Heart left ventricle (tissue), 16 donors: Measurements from ENCODE around the gene TRPM7. TPM values are rescaled to one million over a fixed set of nuclear protein-coding genes. Genes with fewer than 3 reads are reported as not detected.
"Not testable (repeated sequence)": the region's sequence is repeated elsewhere in the genome, so short reads cannot be mapped to it uniquely, and the experiment has no call there.

Experiments used
- ATAC-seq, 4 donors: fragments of 200-7000 bp; cut with Tn5 transposase; one replicate each; pipeline ENCODE4 v1.9.1; 2020 to 2022; ENCODE audit warnings: moderate library complexity in 4 of 4, mild to moderate bottlenecking in 3 of 4, moderate number of reproducible peaks in 1 of 4
- DNase-seq, 5 donors: peaks; one replicate each; pipeline ENCODE4 v3.0.0-alpha.2; 2020
- H3K27ac ChIP-seq, 12 donors: fragments of 200-600 bp; sonication (generic) in 4 of 12; one replicate each; pipeline versions ENCODE4 v1.5.0 to v1.8.0; 2016 to 2022; ENCODE audit warnings: mild to moderate bottlenecking in 2 of 12
- H3K27me3 ChIP-seq, 9 donors: fragments of 200-600 bp; sonication (generic) in 2 of 9; one replicate each; pipeline versions ENCODE4 v1.5.1 to v1.8.0; 2016 to 2022; ENCODE audit warnings: mild to moderate bottlenecking in 3 of 9
- H3K36me3 ChIP-seq, 9 donors: fragments of 200-600 bp; sonication (generic) in 2 of 9; one replicate each; pipeline versions ENCODE4 v1.5.0 to v1.8.0; 2018 to 2022; ENCODE audit warnings: mild to moderate bottlenecking in 2 of 9
- H3K4me1 ChIP-seq, 12 donors: fragments of 200-600 bp; sonication (generic) in 4 of 12; one replicate each; pipeline versions ENCODE4 v1.5.0 to v1.8.0; 2016 to 2022; ENCODE audit warnings: mild to moderate bottlenecking in 3 of 12
- H3K4me3 ChIP-seq, 12 donors: fragments of 200-600 bp; sonication (generic) in 4 of 12; one replicate each; pipeline versions ENCODE4 v1.5.0 to v1.8.0; 2017 to 2022; ENCODE audit warnings: mild to moderate bottlenecking in 9 of 12, moderate library complexity in 4 of 12
- H3K9me3 ChIP-seq, 12 donors: fragments of 200-600 bp; sonication (generic) in 4 of 12; one replicate each; pipeline versions ENCODE4 v1.5.0 to v1.8.0; 2016 to 2022; ENCODE audit warnings: mild to moderate bottlenecking in 1 of 12
- CTCF ChIP-seq, 12 donors: fragments of 200-600 bp; sonication (generic) in 4 of 12; IDR thresholded peaks; one replicate each; pipeline versions ENCODE4 v1.5.0 to v1.8.0; 2018 to 2022; ENCODE audit warnings: antibody characterized with exemption in 12 of 12, mild to moderate bottlenecking in 5 of 12
- POLR2A ChIP-seq, 2 donors: fragments of 450-650 bp; IDR thresholded peaks; one replicate each; pipeline ENCODE4 v1.6.1; 2017; ENCODE audit warnings: antibody characterized with exemption in 2 of 2, mild to moderate bottlenecking in 2 of 2, moderate library complexity in 2 of 2
- WGBS, 4 donors: extraction: QIAGEN DNeasy Blood & Tissue Kit in 2 of 4; methylation state at CpG; one replicate each; pipeline versions ENCODE4 v1.1.5 to v1.1.7; 2013 to 2018; 5-methylcytosine and 5-hydroxymethylcytosine counted together
- intact Hi-C, 10 donors: fragments of 100-400 bp; cut with DNase I; formaldehyde crosslinking; loops; one replicate each; pipeline versions ENCODE4 v1.11.1 to v1.14.2; 2022
- polyA plus RNA-seq, 2 donors: library from polyadenylated mRNA; stranded (reverse); fragments of 200-250 nt; gene quantifications; one replicate each; pipeline ENCODE4 v1.2.3, GENCODE V29; 2013
- total RNA-seq, 9 donors: library from RNA; depleted of rRNA in 2 of 9; stranded (reverse); fragments of >200 nt in 2 of 9; fragmentation: NEBNext Ultra II Directional in 3 of 9; extraction: Animal tissue kit (Norgen Biotek cat#: 25700) in 3 of 9; gene quantifications; one replicate each; pipeline versions ENCODE4 v1.1.0 to v1.2.4, GENCODE V29; 2016 to 2023
- donor health status: ischemic (EF 13 %, LVEDD 7.1; RV severe dilation, severe dysfunction).
- donor health status: healthy with polysubstance abuse.
- donor health status: DM: no; HTN: yes; CAD: no.
- donor health status: DM: no; HTN: no; CAD: no.
- donor health status: ischemic (EF 25% LVEDD 6.9; RV normal size, moderate dysfunction).
- donor health status: ischemic (EF 25% LVEDD 5.7; RV mildly dilated, moderate dysfunction).
- donor health status: healthy.
- donor health status: DM: yes; HTN: yes; CAD: no.
- donor health status: ischemic (EF 35%, LVEDD 5.7; RV mildly dilated, moderate dysfunction).
- donor health status: nonischemic (EF 11% LVEDD 7.7; RV severe dilation, severe dysfunction).
- donor health status: DM: yes; HTN: yes; CAD: no.
- donor health status: PGD.
- donor health status: ischemic (EF 29% LVEDD 5.4; RV normal size, mild dysfunction).
- donor health status: nonischemic (EF 23%, LVEDD 6.1; RV moderate dilation, normal function).

Gene TRPM7
- total and polyA plus RNA-seq, 11 donors, result 11.9 to 49.3 (median 30.6) TPM

- TF ChIP-seq CTCF (IDR thresholded peaks at IDR 0.05), result no peak
- TF ChIP-seq POLR2A (IDR thresholded peaks at IDR 0.05), result no peak
- H3K9me3 ChIP-seq, result no peaks in the 10 kb centered on the region
- no peak overlapping the region for H3K4me3 ChIP-seq
- H3K27me3 ChIP-seq, result no peaks in the 10 kb centered on the region
- no peak for DNase-seq
- no peak for ATAC-seq
- H3K4me1 ChIP-seq, result no peaks in the 10 kb centered on the region
- H3K27ac ChIP-seq, result no peak overlapping the region
- 74 to 87% (median 85%) methylated on average over 3 of the region's 3 CpGs for WGBS, 4 donors
- intact Hi-C loops, result loop anchor here in 2 of 10 donors (10.0 kb wide), 2 partner anchors 51 to 99 kb away; no protein-coding TSS in a partner anchor
- H3K36me3 ChIP-seq, result peaks cover 0 to 100% (median 100%) of the 10 kb centered on the region in 9 donors
These were observed 92.8 kb downstream of the TRPM7 start for GRCh38 chr15:50593761-50594160.

- no peaks in the 10 kb centered on the region for H3K4me1 ChIP-seq
- H3K9me3 ChIP-seq, result no peaks in the 10 kb centered on the region
- intact Hi-C loops, result loop anchor here in 2 of 10 donors (10.0 kb wide), 2 partner anchors 55 to 95 kb away; no protein-coding TSS in a partner anchor
- WGBS, 4 donors, result 85 to 94% (median 92%) methylated on average over 1 of the region's 1 CpG
- no peaks in the 10 kb centered on the region for H3K27me3 ChIP-seq
- TF ChIP-seq POLR2A (IDR thresholded peaks at IDR 0.05) (no peak), CTCF (IDR thresholded peaks at IDR 0.05) (no peak)
- H3K27ac ChIP-seq, result no peak overlapping the region
- ATAC-seq (no peak), DNase-seq (no peak)
- H3K36me3 ChIP-seq, result peaks cover 0 to 100% (median 98%) of the 10 kb centered on the region in 9 donors
- no peak overlapping the region for H3K4me3 ChIP-seq
These were observed 96.3 kb downstream of the TRPM7 start for GRCh38 chr15:50590288-50590687.

GRCh38 chr15:50577492-50577891 lies 109.1 kb downstream of the TRPM7 start:
- peaks cover 0 to 100% (median 97%) of the 10 kb centered on the region in 9 donors for H3K36me3 ChIP-seq
- TF ChIP-seq POLR2A (IDR thresholded peaks at IDR 0.05) (no peak), CTCF (IDR thresholded peaks at IDR 0.05) (no peak)
- no peak overlapping the region for H3K4me3 ChIP-seq
- WGBS, 4 donors, result 71 to 93% (median 92%) methylated on average over 2 of the region's 2 CpGs
- H3K9me3 ChIP-seq, result no peaks in the 10 kb centered on the region
- H3K27me3 ChIP-seq, result no peaks in the 10 kb centered on the region
- peaks cover 0 to 4% (median 0%) of the 10 kb centered on the region in 12 donors for H3K4me1 ChIP-seq
- intact Hi-C loops, result loop anchor here in 3 of 10 donors (10.0 kb wide), 3 partner anchors 47 to 157 kb away; no protein-coding TSS in a partner anchor
- H3K27ac ChIP-seq, result no peak overlapping the region
- ATAC-seq, result no peak
- DNase-seq, result no peak

GRCh38 chr15:50576166-50576565 lies 110.4 kb downstream of the TRPM7 start:
- H3K4me1 ChIP-seq, result peaks cover 0 to 4% (median 0%) of the 10 kb centered on the region in 12 donors
- no peaks in the 10 kb centered on the region for H3K27me3 ChIP-seq
- no peaks in the 10 kb centered on the region for H3K9me3 ChIP-seq
- WGBS, 4 donors, result 85 to 93% (median 89%) methylated on average over 1 of the region's 1 CpG
- H3K36me3 ChIP-seq, result peaks cover 0 to 100% (median 96%) of the 10 kb centered on the region in 9 donors
- DNase-seq (no peak), ATAC-seq (no peak)
- H3K4me3 ChIP-seq, result no peak overlapping the region
- no peak overlapping the region for H3K27ac ChIP-seq
- TF ChIP-seq CTCF (IDR thresholded peaks at IDR 0.05) (no peak), POLR2A (IDR thresholded peaks at IDR 0.05) (no peak)
- intact Hi-C loops, result loop anchor here in 3 of 10 donors (10.0 kb wide), 3 partner anchors 49 to 159 kb away; no protein-coding TSS in a partner anchor

- ATAC-seq, H3K4me1 ChIP-seq, H3K27ac ChIP-seq, H3K9me3 ChIP-seq, H3K4me3 ChIP-seq, H3K27me3 ChIP-seq, DNase-seq: not testable (repeated sequence)
- 84 to 97% (median 95%) methylated on average over 5 of the region's 5 CpGs for WGBS, 4 donors
- intact Hi-C loops, result loop anchor here in 3 of 10 donors (10.0 kb wide), 3 partner anchors 51 to 161 kb away; no protein-coding TSS in a partner anchor
- peaks cover 0 to 100% (median 96%) of the 10 kb centered on the region in 9 donors for H3K36me3 ChIP-seq
These were observed 112.8 kb downstream of the TRPM7 start for GRCh38 chr15:50573842-50574241.
